ENCODE data around the gene MPZL1. TPM values are rescaled to one million over a fixed set of nuclear protein-coding genes. Genes with fewer than 3 reads are reported as not detected.

The MPZL1 gene
- polyA plus RNA-seq, 12 donors = 75.8 to 119 (median 91.8) TPM; not detected in 1

DNA sequence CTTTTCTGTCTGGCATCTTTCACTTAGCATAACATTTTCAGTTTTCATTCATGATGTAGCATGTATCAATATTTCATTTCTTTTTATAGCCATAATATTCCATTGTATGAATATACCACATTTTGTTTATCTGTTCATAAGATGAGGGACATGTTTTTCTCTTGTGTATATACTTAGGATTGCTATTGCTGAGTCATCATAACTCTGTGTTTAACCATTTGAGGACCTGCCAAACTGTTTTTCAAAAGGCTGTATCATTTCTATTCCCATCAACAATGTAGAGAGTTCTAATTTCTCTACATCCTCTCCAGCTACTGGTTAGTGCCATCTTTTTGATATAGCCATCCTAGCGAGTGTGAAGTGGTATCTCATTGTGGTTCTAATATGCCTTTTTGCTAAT, 26.2 kb downstream of the MPZL1 start:
- no peak for DNase-seq

DNA sequence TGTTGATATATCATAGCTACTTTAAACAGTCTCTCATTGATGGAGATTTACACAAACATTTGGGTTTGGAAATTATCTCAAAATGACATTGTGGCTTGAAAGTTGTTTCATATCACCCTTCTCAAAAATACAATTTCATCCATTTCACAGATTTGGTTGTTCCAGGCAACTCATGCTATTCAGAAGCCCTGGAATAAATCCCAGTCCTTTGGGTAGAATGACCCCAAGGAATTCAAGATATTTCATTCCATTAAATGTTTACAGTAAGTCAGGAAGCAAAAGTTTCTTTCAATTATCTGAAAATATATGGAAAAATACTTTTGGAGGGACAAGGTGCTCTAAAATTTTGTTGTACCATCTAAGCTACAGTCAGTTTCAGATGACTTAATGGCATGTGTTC, 27.1 kb downstream of the MPZL1 start:
- no peak for DNase-seq

DNA sequence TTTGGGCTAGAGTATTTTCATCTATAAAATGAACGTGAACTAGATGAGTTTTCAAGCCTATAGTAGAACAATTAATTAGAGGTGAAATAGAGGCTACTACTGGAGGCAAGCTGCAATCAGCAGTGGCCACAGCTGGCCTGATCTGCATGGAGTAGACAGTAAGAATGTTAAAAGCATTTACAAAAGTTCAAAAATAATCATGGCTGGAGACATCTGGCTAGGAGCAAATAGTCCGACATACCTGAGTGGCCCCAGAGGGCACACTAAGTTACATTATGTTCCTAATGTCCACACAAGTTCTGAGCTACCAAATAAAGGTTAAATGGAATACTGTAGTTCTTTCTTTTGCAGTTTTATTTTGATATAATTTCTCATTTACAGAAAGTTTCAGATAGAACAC, 28.0 kb downstream of the MPZL1 start:
- no peak for DNase-seq

DNA sequence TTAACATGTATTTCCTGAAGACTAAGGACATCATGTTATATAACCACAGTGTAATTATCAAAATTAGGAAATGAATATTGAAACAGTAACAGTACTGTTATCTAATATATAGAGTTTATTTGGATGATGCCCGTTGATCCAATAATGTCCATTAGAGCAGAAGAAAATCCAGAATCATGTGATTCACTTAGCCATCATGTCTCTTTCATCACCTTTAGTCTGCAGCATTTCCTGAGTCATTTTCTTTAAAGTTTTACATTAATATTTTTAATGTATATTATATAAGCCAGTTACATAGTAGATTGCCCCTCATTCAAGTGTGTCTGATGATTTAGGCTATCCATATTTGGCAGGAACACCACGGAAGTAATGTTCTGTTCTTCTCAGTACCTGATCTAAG, 28.9 kb downstream of the MPZL1 start:
- DNase-seq = no peak

DNA sequence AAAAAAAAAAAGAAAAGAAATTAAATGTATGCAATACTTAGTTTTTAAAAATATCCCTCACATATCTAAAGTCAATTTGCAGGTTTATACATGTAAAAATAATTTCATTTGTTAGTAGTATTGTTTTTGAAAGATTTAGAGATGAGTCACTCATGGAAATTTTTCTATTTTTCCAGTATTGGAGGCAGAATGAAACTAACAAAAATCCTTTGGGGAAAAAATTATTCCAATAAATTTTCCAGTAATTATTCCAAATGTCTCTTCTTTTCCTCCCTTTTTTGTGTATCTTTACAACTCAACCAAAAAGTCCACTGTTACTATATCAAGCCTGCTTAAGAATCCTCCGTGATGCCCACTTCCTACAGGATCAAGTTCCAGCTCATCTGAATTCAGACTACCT, 29.9 kb downstream of the MPZL1 start:
- peak; percentile 35 for DNase-seq

DNA sequence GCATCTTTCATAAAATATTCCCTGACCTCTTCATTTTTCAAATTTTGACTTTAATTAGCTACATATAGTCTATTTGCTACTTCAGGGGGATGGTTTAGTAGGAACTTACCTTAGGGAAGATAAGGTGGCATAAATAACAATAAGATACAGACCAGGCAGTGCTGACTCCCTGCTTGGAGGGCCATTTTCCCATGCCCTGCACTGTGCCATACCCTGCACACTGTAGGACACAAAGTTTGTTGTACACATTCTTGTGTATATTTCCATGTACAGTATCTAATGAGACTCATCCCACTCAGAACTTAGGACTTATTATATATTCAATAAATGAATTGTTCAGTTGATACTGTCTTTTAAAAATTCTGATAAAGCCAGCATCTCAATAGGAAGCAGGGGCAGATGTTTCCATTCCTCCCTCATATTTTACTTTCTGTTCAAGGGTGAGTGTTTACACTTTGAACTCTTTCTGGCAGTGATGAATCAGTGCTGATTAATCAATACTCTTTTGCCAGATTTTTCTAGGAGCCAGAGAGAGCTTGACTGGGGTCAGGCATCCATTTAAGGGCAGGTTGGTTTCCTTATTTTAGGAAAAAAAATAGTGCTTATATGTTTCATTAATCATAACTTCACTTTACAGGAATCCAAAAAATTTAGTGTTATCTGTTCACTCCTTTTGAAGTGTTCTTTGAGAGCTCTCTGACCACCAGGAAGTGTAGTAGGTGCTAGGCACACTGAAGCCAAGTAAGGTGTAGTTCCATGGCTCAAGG, 30.6 kb downstream of the MPZL1 start:
- DNase-seq = no peak

DNA sequence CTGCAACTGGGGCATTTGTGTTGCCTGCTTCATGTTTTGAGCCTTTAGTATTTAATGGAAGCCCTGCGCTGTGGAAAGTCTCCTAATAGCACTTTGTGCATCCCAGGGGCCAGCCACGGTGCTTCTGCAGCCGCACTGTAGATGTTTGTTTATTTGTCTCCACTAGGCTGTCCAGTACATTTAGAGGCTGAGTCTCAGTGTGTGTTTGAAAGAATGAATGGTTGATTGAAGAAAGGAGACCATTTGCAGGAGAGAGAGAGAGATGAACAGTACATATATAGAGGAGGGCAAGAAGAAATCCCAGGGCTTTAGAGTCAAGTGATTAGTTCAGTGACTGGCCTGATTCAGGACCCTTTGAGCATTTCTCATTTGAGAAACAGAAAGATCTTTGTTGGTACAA, 33.9 kb downstream of the MPZL1 start:
- DNase-seq = no peak

DNA sequence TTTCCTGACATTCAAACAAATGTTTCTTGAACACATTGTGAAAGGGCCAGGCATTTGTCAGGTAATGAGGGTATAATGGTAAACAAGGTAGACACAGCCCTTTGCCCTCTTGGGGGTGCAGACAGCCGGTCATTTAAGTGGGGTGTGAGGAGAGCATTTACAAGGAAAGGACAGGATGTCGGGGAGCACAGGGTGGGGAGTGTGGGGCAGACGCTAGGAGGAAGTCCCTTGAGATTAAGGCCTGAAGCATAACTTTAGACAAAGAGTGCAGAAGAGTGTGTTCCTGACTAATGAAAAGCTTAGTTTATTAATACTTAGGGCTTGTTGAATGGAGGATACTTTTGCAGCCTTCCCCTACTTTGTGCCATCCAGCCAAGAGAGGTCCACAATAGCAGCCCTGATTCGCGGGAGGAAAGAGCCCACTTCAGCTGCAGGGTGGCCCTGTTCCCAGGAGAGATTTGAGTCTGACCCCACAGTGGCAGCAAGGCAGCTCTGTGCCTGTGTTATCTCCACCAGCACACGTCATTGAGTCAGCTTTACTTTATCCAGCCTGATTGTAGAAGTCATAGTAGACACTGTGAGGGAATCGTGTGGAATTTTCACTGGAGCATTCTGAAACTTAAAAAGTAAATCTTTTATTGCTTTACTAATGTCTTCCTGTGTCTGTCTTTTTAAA, 35.1 kb downstream of the MPZL1 start:
- no peak for DNase-seq

DNA sequence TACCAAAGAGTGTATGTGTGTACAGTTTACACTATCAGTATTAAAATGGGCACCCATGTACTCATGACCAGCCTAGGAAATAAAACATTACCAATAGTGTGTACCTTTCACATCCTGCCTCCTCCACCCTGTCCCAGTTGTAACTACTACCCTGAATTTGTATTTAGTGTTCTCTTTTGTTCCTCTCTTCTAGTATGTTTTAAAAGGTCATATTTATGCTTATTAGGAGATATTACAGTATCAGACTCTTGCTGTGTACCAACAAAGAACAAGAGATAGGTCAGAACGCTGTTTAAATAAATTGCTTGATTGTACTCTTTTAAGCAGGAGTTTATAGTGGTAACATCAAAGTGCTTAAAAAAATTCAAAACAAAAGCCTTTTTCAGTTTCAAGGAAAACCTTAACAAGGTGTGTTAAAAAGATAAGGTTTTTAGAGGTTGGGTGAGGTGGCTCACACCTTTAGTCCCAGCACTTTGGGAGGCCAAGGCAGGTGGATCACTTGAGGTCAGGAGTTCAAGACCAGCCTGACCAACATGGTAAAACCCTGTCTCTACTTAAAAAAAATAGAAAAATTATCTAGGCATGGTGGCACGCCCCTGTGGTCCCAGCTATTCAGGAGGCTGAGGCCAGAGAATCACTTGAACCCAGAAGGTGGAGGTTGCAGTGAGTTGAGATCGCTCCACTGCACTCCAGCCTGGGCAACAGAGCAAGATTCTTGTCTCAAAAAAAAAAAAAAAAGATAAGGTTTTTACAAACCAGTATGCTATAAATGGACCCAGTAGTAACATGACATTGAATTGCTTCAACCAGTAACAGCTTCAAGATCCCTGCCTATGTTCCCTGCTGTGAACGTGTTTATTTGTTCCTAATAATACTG, 35.9 kb downstream of the MPZL1 start:
- DNase-seq = no peak

DNA sequence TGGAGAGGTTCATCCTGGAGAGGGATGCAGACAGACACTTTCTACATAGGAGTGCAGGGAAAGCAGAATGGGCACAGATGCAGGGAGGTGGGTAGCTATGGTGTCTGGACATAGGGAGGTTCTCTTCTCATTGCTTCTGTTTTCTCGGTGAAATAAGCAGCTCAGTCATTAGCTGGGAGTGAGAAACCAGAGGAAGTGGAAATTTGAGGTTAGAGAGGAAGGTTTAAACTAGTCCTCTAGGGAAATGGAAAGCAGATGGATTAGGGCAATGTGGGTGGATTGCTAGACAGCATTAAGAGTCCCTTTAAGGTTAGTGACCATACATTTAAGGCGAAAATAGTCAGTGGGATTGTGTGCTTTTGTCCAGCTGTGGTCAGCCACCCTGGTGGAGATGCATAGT, 39.6 kb downstream of the MPZL1 start:
- no peak for DNase-seq

DNA sequence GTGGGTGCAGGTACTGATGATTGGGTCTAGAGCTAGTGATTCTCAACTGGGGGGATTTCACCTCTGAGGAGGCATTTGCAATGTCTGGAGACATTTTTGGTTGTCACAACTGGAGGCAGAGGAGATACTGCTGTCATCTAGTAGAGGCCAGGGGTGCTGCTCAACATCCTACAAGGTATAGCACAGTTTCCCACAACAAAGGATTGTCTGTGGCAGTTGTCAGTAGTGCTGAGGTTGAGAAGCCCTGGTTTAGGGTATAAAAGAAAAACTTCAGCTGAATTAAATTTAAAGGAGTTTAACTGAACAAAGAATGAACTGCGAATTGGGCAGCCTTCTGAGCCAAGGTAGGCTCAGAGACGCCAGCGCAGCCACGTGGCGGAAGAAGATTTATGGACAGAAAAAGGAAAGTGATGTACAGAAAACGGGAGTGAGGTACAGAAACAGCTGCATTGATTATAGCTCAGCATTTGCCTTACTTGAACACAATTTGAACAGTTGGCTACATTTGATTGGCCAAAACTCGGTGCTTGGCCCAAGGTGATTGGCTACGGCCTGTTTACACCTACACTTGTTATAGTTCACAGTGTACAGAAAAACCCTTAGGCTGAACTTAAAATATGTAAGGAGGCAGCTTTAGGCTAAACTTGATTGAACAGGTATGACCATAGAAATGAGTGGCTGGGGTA, 40.4 kb downstream of the MPZL1 start:
- DNase-seq = no peak

DNA sequence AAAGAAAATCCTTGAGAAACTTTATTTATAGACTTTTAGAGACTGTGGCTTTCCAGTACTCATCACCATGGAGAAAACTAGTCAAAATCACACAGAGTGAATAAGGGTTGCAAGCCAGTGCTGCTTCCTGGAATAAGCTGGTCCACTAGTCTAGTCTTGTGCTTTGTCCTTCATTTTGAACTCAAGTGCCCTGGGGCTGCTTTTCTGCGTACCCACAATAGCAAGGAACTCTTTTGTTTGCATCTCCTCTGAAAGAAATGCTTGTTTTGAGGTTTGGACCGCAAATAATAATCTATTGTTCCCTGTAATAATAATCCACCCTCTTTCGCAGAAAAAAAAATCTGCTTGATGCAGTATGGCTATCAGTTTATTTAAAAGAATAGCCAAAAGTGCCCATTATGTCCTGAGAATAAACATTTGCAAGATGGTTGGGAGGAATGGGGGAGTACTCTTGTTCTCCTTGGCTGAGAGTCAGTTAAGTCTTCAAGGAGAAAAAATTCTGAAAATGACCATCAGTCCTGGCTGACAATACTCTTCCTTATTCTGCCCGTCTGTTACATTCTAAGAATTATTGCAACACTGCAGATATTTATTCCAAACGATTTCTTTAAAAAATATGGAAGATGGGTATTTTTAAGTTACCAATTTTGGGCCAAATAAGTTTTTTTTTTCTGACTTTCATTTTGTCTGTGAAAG, 41.9 kb downstream of the MPZL1 start:
- no peak for DNase-seq

DNA sequence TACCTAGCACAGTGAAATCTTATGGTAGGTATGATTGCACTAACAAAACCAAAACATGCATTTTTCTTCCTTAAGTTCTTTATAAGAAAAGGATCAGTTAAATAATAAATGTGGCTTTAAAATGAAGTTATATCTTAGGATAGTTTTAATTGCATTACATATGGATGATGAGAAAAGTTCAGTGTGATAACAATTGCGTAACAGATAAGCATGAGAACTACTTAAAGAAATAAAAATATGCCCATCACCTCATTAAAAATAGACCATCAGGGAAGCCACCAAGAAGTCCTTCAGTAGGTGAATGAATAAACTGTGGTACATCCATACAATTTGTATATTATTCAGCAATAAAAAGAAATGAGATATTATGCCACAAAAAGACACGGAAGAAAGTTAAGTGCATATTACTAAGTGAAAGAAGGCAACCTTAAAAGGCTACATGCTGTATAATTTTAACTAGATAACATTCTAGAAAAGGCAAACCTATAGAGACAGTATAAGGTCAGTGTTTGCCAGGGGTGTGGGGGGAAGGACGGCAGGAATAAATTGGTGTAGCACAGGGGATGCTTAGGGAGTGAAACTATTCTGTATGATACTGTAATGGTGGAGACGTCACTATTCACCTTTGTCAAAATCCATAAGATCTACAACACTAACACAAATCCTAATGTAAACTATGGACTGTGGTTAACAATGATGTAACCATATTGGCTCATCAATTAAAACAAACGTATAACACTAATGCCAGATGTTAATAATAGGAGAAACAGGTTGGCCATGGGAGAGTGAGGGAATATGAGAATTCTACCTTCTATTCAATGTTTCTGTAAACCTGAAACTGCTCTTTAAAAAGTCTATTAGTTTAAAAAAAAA, 42.9 kb downstream of the MPZL1 start:
- DNase-seq = no peak

DNA sequence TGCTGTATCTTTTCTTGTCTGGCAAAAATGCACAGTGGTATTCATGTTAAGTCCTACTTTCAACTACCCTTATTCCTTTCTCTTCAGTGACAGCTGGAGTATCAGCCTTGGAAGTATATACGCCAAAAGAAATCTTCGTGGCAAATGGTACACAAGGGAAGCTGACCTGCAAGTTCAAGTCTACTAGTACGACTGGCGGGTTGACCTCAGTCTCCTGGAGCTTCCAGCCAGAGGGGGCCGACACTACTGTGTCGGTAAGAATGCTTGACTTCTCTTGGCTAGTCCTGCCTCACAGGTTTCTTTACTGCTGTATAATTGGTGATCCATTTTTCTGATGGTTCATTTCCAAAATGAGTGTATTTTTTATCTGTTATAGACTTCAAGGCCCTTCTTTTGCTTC, 43.7 kb downstream of the MPZL1 start:
- DNase-seq = no peak

DNA sequence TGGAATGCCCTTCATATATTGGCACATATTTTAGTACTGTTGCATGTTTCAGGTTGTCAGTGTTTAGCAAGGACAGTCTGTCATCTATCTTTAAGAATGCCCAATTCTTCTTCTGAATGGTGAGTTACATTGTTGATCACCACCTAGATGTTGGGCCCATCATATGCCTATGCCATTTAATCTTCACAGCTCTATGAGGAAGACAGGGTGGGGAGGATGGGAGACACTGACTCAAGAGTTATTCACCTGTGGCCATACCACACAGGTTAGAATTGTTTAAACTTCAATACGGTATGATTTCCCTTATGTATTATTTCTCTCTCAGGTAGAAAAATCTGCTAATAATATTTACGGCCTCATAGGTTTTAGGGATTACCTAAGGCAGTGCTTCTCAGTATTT, 44.8 kb downstream of the MPZL1 start:
- DNase-seq = no peak

DNA sequence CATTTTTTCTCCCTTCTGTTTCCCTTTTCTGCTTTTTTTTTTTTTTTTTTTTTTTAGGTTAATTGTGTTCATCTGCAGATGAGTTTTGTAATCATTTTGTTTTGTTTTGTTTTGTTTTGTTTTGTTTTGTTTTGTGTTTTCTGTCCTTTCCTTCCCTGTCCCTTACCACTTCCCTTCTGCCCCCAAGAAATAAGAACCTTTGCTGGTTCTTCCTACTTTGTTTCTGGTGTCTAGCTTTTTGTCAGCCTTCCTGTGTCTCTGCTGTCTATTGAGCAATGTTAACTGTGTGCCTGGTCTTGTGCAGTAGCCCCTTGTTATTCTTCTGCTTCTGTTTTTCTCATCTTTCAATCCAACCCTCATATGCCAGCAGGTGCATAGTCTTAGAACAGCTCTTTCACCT, 46.0 kb downstream of the MPZL1 start:
- DNase-seq = no peak

DNA sequence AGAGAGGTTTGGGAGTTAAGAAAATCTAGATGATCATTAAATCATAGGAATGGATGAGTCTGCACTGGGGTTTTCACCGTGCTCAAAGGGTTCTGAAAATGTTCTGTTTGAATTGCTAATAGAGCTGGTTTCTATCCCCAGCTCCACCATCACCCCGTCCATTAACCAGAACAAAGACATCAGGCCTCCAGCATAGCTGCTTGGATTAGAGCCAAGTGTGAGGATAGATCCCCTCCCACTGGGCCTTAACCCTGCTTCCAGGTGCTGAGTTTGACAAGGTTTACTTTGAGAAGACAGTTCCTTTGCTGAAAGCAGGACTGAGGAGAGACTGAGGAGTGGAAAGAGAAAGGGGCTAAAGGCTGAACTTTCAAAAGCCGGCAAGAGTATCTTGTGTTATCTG, 48.3 kb downstream of the MPZL1 start:
- no peak for DNase-seq

DNA sequence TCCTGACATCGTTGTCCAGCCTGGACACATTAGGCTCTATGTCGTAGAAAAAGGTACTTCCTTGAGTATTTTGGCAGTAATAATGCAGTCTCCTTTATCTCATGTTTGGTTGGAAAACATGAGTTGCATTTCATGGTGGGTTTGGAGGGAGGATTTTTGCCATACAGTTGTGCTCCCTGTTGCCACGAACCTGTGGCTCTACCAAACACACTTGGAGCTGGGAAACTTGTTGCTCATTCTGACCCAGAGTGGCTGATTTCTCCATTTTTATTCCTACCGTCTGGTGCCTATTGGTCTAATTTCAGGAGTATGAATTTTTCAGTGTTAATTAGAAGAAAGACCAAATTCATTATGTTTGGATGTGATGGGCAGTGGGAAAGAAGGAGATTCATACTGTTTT, 50.7 kb downstream of the MPZL1 start:
- no peak for DNase-seq

DNA sequence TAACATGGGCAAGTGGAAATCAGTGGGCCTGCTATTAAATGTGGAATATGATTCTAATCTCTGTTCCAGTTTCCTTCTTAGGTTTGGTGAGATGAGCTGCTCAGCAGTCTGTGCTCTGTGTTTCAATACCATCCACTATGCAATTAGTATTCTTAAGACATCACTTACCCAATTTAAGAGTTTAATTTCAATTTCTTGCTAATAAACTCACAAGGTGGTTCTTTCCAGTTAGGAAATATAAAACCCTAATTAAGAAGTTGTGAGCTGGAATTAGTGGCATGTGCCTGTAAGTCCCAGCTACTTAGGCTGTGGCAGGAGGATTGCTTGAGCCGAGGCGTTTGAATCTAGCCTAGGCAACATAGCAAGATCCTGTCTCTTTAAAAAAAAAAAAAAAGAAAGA, 51.7 kb downstream of the MPZL1 start:
- DNase-seq = no peak

DNA sequence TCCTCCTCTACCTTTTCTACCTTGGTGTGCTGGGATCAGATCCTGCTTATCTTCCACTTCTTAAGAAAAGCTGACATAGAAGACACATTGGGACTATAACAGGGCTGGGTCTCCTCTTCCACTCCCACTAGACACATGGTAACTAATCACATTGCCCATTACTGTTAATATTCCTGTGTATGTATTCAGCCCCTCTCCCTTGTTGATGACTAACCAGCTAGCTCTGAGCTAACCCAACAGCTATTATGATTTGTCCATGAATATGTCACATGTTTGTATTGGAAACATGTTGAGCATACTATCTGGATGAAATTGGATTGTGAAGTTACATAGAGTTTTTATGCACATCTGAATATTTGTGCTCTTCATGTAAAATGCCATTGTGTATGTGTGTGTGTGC, 52.9 kb downstream of the MPZL1 start:
- DNase-seq = no peak

DNA sequence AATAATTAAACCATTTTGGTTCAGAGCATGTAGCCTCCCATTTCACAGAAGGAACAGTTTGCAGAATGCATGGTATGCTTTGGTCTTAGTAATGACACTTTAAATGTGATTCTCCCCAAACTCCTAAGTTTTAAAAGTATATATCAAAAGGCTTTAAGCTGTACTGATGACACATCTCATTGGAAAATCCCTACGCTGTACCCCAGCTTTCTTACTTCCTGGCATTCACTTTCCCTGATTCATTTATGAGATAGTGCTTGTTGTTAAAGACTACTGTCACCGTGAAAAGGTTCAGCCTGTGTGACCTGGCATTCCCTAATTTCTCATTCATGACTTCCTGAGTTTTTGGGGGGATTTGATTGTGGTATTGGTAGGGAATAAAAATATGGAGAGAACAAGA, 53.4 kb downstream of the MPZL1 start:
- DNase-seq = no peak
